SHP77 (cell line): ENCODE data around the gene BSX.

Experiments
- DNase-seq, 2 experiments: peaks; one replicate each; lab custom pipeline; 2025; lab: John Stamatoyannopoulos, UW

Gene BSX

DNA sequence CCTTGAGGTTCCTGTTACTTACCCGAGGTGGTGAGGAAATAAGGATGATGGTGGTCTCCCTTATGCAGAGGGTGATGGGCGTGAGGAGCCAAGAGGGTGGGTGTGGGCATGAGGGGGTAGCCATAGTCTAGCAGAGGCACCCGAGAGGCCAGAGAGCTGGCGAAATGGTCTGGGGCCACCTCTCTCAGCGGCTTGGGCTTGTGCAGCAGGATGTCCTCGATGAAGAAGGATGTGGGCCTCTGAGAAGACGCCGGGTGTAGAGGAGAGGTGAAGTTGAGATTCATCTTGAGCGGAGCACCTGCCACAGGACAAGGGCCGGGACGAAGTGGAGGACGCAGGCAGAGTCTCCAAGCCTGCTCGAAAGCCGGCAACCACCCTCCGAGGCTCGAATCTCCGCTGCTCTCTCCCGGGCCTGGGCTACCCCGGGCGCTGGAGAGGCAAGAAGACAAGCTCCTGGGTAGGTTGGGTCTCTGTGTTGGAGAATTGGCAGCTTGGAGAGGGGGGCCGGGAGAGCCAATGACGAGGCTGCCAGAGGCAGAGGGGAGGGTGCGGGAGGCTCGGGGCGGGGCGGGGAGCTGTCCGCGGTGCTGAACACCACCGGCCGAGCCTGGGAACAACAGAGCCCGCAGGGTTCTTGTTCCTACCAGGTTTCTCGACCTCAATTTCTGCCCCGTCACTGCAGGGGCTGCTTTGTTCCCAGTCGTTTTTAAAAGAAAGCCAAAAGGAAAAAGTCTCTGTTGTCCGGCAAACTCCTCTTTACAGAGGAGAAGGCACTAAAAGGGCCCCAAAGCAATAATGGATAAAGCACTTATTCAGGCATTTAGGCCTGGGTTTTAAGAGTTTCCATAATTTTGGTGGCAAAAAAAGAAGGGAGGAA, at the start of gene BSX:
BSX (minus strand) TSS at position 447 of the 877 bp plus-strand sequence; CDS start at position 284, 163 bp downstream.
- no peak for DNase-seq

GRCh38 chr11:123030517-123030916, 48.9 kb upstream of the BSX start:
- no peak for DNase-seq

DNA sequence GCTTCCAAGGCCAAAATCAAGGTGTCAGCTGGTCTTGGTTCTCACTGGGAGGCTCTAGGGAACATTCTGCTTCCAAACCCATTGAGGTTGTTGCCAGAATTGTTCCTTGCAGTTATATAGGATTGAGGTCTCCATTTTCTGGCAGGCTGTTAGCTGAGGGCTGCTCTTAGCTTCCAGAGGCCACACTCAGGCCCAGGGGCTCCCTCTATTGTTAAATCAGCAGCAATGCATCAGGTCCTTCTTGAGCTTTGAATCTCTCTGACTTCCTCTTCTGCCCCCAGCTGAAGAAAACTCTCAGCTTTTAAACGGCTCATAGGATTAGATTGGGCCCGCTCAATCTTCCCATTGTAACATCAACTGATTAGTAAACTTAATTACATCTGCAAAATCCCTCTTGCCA, 39.3 kb upstream of the BSX start:
- peak; percentile 39 to 48 for DNase-seq

GRCh38 chr11:123018702-123019101, 37.1 kb upstream of the BSX start:
- DNase-seq, result no peak

DNA sequence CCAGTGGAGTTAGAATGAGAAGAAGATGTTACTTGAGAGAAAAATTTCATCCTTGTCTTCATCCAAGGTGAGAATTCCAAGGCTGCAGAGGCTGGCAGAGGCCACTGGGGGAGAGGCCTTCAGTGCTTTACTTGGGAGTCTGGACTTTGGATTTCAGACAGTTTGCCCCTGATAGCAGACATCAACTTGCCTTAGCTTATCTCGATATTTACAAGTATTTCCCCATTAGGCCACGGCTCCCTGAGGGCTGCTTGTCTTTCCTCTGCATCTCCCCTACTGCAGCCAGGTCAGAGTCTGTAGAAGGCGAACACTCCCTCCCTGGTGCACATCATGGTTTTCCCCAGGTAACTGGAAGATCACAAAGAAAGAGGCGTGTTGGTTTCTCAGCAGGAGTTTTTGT, 29.9 kb upstream of the BSX start:
- DNase-seq, result no peak

DNA sequence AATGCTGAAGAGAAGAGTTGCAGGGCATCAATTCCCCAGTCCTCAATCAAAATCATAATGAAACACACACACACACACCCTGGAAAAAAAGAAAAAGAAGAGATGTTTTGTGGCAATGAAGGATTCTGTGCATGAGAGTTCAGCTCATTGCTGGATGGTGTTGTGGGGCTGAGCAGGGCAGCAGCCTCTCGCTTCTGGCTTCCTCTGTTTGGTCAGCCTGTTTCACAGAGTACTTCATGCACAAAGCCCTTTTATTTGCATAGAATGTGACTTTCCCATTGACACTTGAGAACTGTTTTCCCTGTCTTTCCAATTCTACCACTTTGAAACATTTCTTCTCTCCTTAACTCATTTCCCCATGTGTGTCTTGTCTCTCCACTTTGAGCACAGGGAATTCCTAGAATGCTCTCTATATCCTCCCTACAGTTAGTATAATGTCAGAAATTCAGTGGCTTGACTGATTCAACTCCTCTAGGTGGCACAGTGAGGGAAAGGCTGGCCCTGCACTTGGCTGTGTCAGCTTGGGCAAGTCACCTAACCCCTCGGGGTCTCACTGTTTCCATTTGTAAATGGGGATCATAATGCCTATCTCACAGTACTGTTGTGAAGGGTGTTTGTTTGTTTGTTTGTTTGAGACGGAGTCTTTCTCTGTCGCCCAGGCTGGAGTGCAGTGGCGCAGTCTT, 25.4 kb upstream of the BSX start:
- DNase-seq, result no peak

DNA sequence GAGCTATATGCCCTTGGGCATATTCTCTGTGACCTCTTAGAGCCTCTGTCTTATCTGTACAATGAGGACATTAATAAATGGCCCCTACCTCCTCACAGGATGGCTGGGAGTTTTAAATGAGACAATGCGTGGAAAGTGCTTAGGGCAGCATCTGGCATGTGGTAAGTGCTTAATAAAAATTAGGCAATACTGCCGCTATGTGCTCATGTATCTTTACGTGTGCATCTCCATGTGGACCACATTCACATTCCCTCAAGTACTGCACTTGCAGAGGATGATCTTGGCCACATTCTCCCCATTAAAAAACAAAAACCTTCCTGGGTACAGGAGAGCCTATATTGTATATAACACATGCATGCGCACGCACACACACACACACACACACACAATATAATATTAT, 19.1 kb upstream of the BSX start:
- DNase-seq, result no peak

GRCh38 chr11:122998727-122999366, 17.2 kb upstream of the BSX start:
- no peak for DNase-seq

DNA sequence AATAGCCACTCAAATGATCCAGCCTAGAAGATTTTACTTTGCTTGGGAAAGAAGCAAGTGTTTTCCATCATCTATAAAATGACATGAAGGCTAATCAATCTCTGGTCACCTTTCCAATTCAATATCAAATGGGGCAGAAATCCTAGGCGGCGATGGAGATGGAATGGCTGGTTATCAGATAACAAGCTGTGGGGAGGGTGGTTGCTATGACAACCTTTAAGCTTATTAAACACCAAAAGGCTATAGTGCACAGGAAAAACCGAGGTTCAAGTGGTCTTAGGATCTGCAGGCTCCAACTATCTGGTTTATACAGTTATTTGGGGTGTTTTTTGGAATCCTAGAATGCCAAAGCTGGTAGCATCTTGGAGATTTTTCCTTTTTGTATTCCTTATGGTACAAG, 13.9 kb upstream of the BSX start:
- DNase-seq, result no peak

- DNase-seq, result no peak
Measured at GRCh38 chr11:122984186-122985011, 2.8 kb upstream of the BSX start.

GRCh38 chr11:122983438-122984185, 2.0 kb upstream of the BSX start:
- no peak for DNase-seq

DNA sequence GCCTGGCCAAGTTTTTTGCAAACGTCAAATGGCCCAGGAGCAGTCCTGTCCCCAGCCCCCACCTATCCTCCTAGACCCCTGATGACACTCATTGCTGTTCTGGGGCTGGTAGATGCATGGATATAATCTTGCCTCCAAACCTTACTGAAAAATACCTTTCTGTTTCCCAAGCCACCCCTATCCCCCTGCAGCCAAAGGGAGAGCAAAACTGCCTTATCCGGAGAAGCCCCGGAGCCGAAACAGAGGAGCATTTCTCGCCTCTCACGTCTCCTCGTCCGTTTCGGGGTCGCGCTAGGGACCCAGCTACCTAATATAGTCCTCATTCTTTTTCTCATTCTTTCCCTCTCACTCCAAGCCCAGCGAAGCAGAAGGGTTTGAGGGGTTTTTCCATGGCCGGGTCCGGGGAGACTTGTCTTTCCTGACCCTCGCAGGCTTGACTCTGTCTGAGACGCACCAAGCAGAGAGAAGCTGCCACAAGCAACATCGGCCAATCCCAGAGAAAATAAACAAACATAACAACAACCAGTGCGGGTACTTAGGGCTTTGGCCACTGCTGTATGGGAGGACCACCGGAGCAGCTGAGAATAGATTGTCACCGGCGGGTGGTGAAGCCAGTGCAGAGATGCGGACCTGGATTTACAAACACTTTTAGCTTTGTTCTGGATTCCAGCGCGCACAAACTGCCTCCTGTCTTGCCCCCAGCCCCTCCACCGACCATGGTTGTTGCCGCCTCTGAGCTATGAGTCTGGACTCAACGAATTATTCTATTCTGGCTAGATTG, 1.6 kb downstream of the BSX start:
- no peak for DNase-seq

GRCh38 chr11:122979103-122979814, 2.4 kb downstream of the BSX start:
- DNase-seq, result no peak

DNA sequence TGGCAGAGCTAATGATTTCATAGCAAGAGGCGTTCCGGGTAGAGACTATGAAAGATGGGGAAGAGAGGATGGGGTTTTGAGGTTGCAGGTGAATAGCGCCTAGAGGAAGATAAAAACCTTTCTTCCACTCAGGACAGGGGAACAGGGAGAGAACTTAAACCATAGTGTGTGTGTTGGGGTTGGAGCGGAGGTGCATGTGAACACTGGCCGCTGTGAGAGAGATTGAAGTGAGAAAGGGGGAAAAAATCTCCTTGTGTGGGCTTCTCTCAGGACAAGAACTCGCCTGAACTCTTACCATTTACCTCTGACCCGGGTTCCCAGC, 3.4 kb downstream of the BSX start:
- DNase-seq, result no peak

GRCh38 chr11:122977470-122978298, 4.0 kb downstream of the BSX start:
- DNase-seq, result no peak

DNA sequence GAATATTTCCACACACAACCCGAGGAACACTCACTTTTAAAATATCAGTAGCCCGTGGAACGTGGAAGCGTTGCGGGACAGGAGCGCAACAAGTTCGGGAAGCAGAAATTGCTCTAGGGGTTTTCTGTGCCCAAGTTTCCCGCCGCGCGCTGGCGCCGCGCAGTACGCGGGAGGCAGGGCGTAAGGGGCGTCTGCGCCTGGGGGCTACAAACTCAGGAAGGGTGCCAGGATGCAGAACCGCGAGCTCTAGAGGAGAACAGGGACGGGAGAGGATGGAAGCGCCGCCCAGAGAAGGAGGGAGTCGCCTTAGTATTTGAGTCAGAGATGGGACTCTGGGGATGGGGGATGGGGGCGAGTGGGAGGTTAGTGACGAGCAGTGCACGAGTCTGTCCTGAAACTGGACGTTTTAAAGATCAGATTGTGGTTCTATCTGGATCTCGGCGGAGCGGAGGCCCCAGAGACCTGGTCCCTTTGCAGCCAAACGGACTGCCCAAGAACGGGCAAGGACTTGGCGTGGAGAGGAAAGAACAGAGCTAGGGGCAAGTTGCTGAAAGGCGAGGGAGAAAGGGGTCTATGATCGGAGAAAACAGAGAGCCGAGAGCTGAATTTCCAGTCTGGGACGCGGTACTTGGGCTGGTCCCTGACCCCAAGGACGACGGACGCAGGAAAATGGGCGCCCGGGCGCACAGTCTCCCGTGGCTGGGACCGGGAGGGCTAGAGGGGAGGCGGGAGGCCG, 4.7 kb downstream of the BSX start:
- no peak for DNase-seq

DNA sequence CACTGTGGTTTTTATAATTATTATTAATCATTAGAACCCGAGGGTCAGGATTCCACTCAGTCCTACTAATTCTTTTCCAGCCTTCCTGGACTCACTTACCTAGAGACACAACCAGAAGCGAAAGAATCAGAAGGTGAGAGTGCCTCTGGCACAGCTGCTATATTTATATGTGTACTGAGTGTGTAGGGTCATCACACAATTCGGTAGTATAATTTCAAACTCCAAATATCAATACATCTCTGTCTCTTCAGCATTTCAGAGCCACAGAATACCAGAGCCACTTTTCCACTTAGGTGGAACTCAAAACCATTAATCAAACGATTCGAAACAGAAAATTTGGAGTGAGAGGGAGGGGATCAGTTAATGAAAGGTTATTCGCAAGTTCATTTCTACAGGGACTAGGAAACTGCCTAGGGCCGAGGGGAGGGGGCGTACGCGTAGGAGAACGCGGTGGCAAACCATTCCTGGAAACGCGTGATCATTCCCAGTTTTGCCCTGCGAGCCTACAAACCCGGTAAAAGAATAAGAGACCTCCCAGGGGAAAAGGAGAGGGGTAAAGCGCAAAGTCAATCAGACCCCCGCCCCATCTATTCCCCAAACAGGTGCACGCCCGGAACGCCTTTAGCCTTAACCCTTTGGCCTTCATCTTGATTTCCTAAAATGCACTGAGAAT, 5.4 kb downstream of the BSX start:
- DNase-seq, result no peak

GRCh38 chr11:122963961-122964360, 17.7 kb downstream of the BSX start:
- no peak for DNase-seq
